ENCODE measurements around the gene GRAMD2A. TPM values are rescaled to one million over a fixed set of nuclear protein-coding genes. Genes with fewer than 3 reads are reported as not detected.
A peak's percentile ranks its signal among the peaks of the same experiment; 100 is the strongest.

GRAMD2A gene
- total and polyA plus RNA-seq, 4 donors = 4.0 to 25.2 (median 10.7) TPM

GRCh38 chr15:72146221-72146620 lies 51.4 kb downstream of the GRAMD2A start:
- no peak for DNase-seq
- no peak overlapping the region for H3K27ac ChIP-seq (ENCODE audit: low read depth in 1 of 2, low read length in 1 of 2)
- no peaks in the 10 kb centered on the region for H3K27me3 ChIP-seq (ENCODE audit: control insufficient read depth in 3 of 3, insufficient read depth in 3 of 3, low read length in 2 of 3)
- H3K36me3 ChIP-seq (ENCODE audit: control insufficient read depth in 4 of 4, insufficient read depth in 4 of 4, low read length in 4 of 4) = no peaks in the 10 kb centered on the region
- H3K9ac ChIP-seq (ENCODE audit: insufficient read depth in 1 of 2, low read length in 2 of 2) = no peak overlapping the region
- no peak for TF ChIP-seq CTCF (IDR thresholded peaks at IDR 0.05; ENCODE audit: control extremely low read depth, extremely low read depth)
- 87 to 95% methylated on average over 3 of the region's 3 CpGs for WGBS, 2 donors
- H3K9me3 ChIP-seq (ENCODE audit: control insufficient read depth in 4 of 4, insufficient read depth in 3 of 4, low read length in 3 of 4) = no peaks in the 10 kb centered on the region
- peaks cover 0 to 9% (median 0%) of the 10 kb centered on the region in 5 donors for H3K4me1 ChIP-seq (ENCODE audit: control insufficient read depth in 5 of 5, insufficient read depth in 5 of 5, low read length in 5 of 5)
- ATAC-seq (ENCODE audit: insufficient read depth, low FRiP score) = no peak
- H3K4me3 ChIP-seq = no peak overlapping the region

GRCh38 chr15:72141171-72142084 lies 56.2 kb downstream of the GRAMD2A start:
- Histone ChIP-seq H3K4me3 (no peak overlapping the region), H3K27me3 (ENCODE audit: control insufficient read depth in 3 of 3, insufficient read depth in 3 of 3, low read length in 2 of 3) (no peaks in the 10 kb centered on the region), H3K4me1 (ENCODE audit: control insufficient read depth in 5 of 5, insufficient read depth in 5 of 5, low read length in 5 of 5) (peaks cover 0 to 22% (median 4%) of the 10 kb centered on the region in 5 donors), H3K9me3 (ENCODE audit: control insufficient read depth in 4 of 4, insufficient read depth in 3 of 4, low read length in 3 of 4) (no peaks in the 10 kb centered on the region), H3K27ac (ENCODE audit: low read depth in 1 of 2, low read length in 1 of 2) (peak overlapping the region in 1 of 2 donors; percentile 22), H3K36me3 (ENCODE audit: control insufficient read depth in 4 of 4, insufficient read depth in 4 of 4, low read length in 4 of 4) (peaks cover 0 to 6% (median 0%) of the 10 kb centered on the region in 4 donors), H3K9ac (ENCODE audit: insufficient read depth in 1 of 2, low read length in 2 of 2) (no peak overlapping the region)
- no peak for ATAC-seq (ENCODE audit: insufficient read depth, low FRiP score)
- no peak for DNase-seq
- WGBS, 2 donors = 47 to 60% methylated on average over 4 of the region's 4 CpGs
- TF ChIP-seq CTCF (IDR thresholded peaks at IDR 0.05; ENCODE audit: control extremely low read depth, extremely low read depth) = no peak

GRCh38 chr15:72140088-72140487 lies 57.5 kb downstream of the GRAMD2A start:
- H3K36me3 ChIP-seq (ENCODE audit: control insufficient read depth in 4 of 4, insufficient read depth in 4 of 4, low read length in 4 of 4) = peaks cover 0 to 6% (median 0%) of the 10 kb centered on the region in 4 donors
- H3K9ac ChIP-seq (ENCODE audit: insufficient read depth in 1 of 2, low read length in 2 of 2) = no peak overlapping the region
- H3K9me3 ChIP-seq (ENCODE audit: control insufficient read depth in 4 of 4, insufficient read depth in 3 of 4, low read length in 3 of 4) = no peaks in the 10 kb centered on the region
- peaks cover 0 to 22% (median 12%) of the 10 kb centered on the region in 5 donors for H3K4me1 ChIP-seq (ENCODE audit: control insufficient read depth in 5 of 5, insufficient read depth in 5 of 5, low read length in 5 of 5)
- no peaks in the 10 kb centered on the region for H3K27me3 ChIP-seq (ENCODE audit: control insufficient read depth in 3 of 3, insufficient read depth in 3 of 3, low read length in 2 of 3)
- H3K27ac ChIP-seq (ENCODE audit: low read depth in 1 of 2, low read length in 1 of 2) = peak overlapping the region in 1 of 2 donors; percentile 66
- no peak for TF ChIP-seq CTCF (IDR thresholded peaks at IDR 0.05; ENCODE audit: control extremely low read depth, extremely low read depth)
- WGBS, 2 donors = 93 to 94% methylated on average over 3 of the region's 3 CpGs
- DNase-seq (no peak), ATAC-seq (ENCODE audit: insufficient read depth, low FRiP score) (no peak)
- H3K4me3 ChIP-seq = no peak overlapping the region

Measured in lung (tissue), 12 donors.